ENCODE data around the gene CACNG4.

The CACNG4 gene

GRCh38 chr17:66944351-66945146, 20.0 kb upstream of the CACNG4 start:
- DNase-seq: no peak

- DNase-seq: no peak
These were observed 19.2 kb upstream of the CACNG4 start for GRCh38 chr17:66945147-66945835.

GRCh38 chr17:66946251-66946650, 18.3 kb upstream of the CACNG4 start:
- no peak for DNase-seq

- no peak for DNase-seq
These were observed 17.2 kb upstream of the CACNG4 start for GRCh38 chr17:66947311-66947710.

- DNase-seq: no peak
These were observed 16.3 kb upstream of the CACNG4 start for GRCh38 chr17:66948061-66948750.

GRCh38 chr17:66949501-66949900, 15.0 kb upstream of the CACNG4 start:
- peak; percentile 43 for DNase-seq

GRCh38 chr17:66950325-66950724, 14.2 kb upstream of the CACNG4 start:
- DNase-seq: no peak

- DNase-seq: no peak
These were observed 13.5 kb upstream of the CACNG4 start for GRCh38 chr17:66950886-66951604.

- DNase-seq: no peak
These were observed 12.9 kb upstream of the CACNG4 start for GRCh38 chr17:66951605-66951953.

GRCh38 chr17:66952031-66952524, 12.4 kb upstream of the CACNG4 start:
- no peak for DNase-seq

- DNase-seq: no peak
These were observed 11.6 kb upstream of the CACNG4 start for GRCh38 chr17:66952681-66953629.

GRCh38 chr17:66953630-66954020, 10.9 kb upstream of the CACNG4 start:
- DNase-seq: no peak

GRCh38 chr17:66954632-66955031, 9.9 kb upstream of the CACNG4 start:
- no peak for DNase-seq

GRCh38 chr17:66955821-66956220, 8.7 kb upstream of the CACNG4 start:
- no peak for DNase-seq

GRCh38 chr17:66956941-66957340, 7.6 kb upstream of the CACNG4 start:
- no peak for DNase-seq

GRCh38 chr17:66957343-66957742, 7.2 kb upstream of the CACNG4 start:
- no peak for DNase-seq

- no peak for DNase-seq
These were observed 6.4 kb upstream of the CACNG4 start for GRCh38 chr17:66957951-66958579.

- no peak for DNase-seq
These were observed 4.7 kb upstream of the CACNG4 start for GRCh38 chr17:66959641-66960375.

- DNase-seq: no peak
These were observed 3.9 kb upstream of the CACNG4 start for GRCh38 chr17:66960613-66961012.

GRCh38 chr17:66963521-66963908, 992 bp upstream of the CACNG4 start:
- no peak for DNase-seq

Data from NCI-H510A treated with DMSO at 0.1 percent for 48 hours (cell line).